NCI-H128 (cell line): Measurements from ENCODE around the gene FYN.

Experiments
- DNase-seq: peaks from one replicate; lab custom pipeline; 2025; ENCODE audit not compliant: unreplicated experiment; lab: John Stamatoyannopoulos, UW

Gene FYN

GRCh38 chr6:111772381-111772780 is 100.9 kb downstream of the FYN start:
- no peak for DNase-seq

- DNase-seq = no peak
Measured at GRCh38 chr6:111771629-111772028, 101.6 kb downstream of the FYN start.

- DNase-seq = no peak
Measured at GRCh38 chr6:111771094-111771432, 102.2 kb downstream of the FYN start.

GRCh38 chr6:111770263-111771093 is 102.8 kb downstream of the FYN start:
- no peak for DNase-seq

GRCh38 chr6:111769365-111770152 is 103.7 kb downstream of the FYN start:
- DNase-seq = no peak

- DNase-seq = no peak
Measured at GRCh38 chr6:111768431-111768770, 104.9 kb downstream of the FYN start.

GRCh38 chr6:111767752-111768430 is 105.4 kb downstream of the FYN start:
- no peak for DNase-seq

GRCh38 chr6:111766201-111766857 is 106.9 kb downstream of the FYN start:
- no peak for DNase-seq

- DNase-seq = no peak
Measured at GRCh38 chr6:111765763-111766162, 107.5 kb downstream of the FYN start.

GRCh38 chr6:111764238-111765175 is 108.7 kb downstream of the FYN start:
- DNase-seq = no peak

GRCh38 chr6:111763381-111763780 is 109.9 kb downstream of the FYN start:
- DNase-seq = no peak

GRCh38 chr6:111761783-111762312 is 111.4 kb downstream of the FYN start:
- no peak for DNase-seq

GRCh38 chr6:111761212-111761611 is 112.0 kb downstream of the FYN start:
- DNase-seq = no peak

- no peak for DNase-seq
Measured at GRCh38 chr6:111759836-111760785, 113.1 kb downstream of the FYN start.

GRCh38 chr6:111759331-111759835 is 113.9 kb downstream of the FYN start:
- no peak for DNase-seq

- DNase-seq = no peak
Measured at GRCh38 chr6:111758608-111759329, 114.5 kb downstream of the FYN start.

- DNase-seq = no peak
Measured at GRCh38 chr6:111757342-111757741, 115.9 kb downstream of the FYN start.

GRCh38 chr6:111754423-111754822 is 118.8 kb downstream of the FYN start:
- DNase-seq = no peak
